Mesendoderm (in vitro differentiated cells): ENCODE results near the gene ISLR.

Experiments
- DNase-seq: peaks from one replicate; pipeline ENCODE4 v3.0.0; 2013
- H2AK5ac ChIP-seq: 2 replicates; pipeline ENCODE4 v1.6.1; 2013; ENCODE audit warnings: low read length, inconsistent platforms
- H2BK120ac ChIP-seq: 2 replicates; pipeline ENCODE4 v1.6.1; 2013; ENCODE audit warnings: low read depth, mild to moderate bottlenecking, low read length, moderate library complexity, mixed read lengths
- H2BK15ac ChIP-seq: replicated peaks from 2 replicates; pipeline ENCODE4 v1.6.1; 2013; ENCODE audit warnings: low read depth, mild to moderate bottlenecking, moderate library complexity
- H2BK5ac ChIP-seq: 2 replicates; pipeline ENCODE4 v1.6.1; 2013; ENCODE audit warnings: low read length, inconsistent platforms
- H3K18ac ChIP-seq: 2 replicates; pipeline ENCODE4 v1.6.1; 2013; ENCODE audit warnings: mild to moderate bottlenecking, low read length, mixed read lengths
- H3K23ac ChIP-seq: one replicate; pipeline ENCODE4 v1.6.1; 2013; ENCODE audit warnings: low read length
- H3K27ac ChIP-seq: 2 replicates; pipeline ENCODE4 v1.5.1; 2013; ENCODE audit warnings: low read depth, mild to moderate bottlenecking, inconsistent platforms, low read length, moderate library complexity
- H3K27me3 ChIP-seq: 2 replicates; pipeline ENCODE4 v1.6.1; 2013; ENCODE audit warnings: low read length, control low read depth, mild to moderate bottlenecking, inconsistent platforms; ENCODE audit not compliant: insufficient read depth, poor library complexity
- H3K36me3 ChIP-seq: 2 replicates; pipeline ENCODE4 v1.6.1; 2013; ENCODE audit warnings: low read length, inconsistent platforms; ENCODE audit not compliant: control insufficient read depth, insufficient read depth
- H3K4ac ChIP-seq: one replicate; pipeline ENCODE4 v1.6.1; 2013; ENCODE audit warnings: low read depth, mild to moderate bottlenecking, low read length, moderate library complexity
- H3K4me1 ChIP-seq: 2 replicates; pipeline ENCODE4 v1.6.1; 2013; ENCODE audit warnings: low read depth, low read length, inconsistent platforms; ENCODE audit not compliant: control insufficient read depth
- H3K4me2 ChIP-seq: 2 replicates; pipeline ENCODE4 v1.6.1; 2013; ENCODE audit warnings: low read length
- H3K4me3 ChIP-seq: 2 replicates; pipeline ENCODE4 v1.5.1; 2013; ENCODE audit warnings: mild to moderate bottlenecking, low read length
- H3K56ac ChIP-seq: one replicate; pipeline ENCODE4 v1.6.1; 2013; ENCODE audit warnings: low read length
- H3K79me1 ChIP-seq: 2 replicates; pipeline ENCODE4 v1.6.1; 2013; ENCODE audit warnings: low read length, inconsistent platforms
- H3K79me2 ChIP-seq: 2 replicates; pipeline ENCODE4 v1.6.1; 2013; ENCODE audit warnings: mild to moderate bottlenecking, low read length; ENCODE audit not compliant: control insufficient read depth, insufficient read depth
- H3K9ac ChIP-seq: 2 replicates; pipeline ENCODE4 v1.6.1; 2013; ENCODE audit warnings: low read length, inconsistent platforms
- H4K5ac ChIP-seq: one replicate; pipeline ENCODE4 v1.6.1; 2013; ENCODE audit warnings: low read length
- H4K8ac ChIP-seq: one replicate; pipeline ENCODE4 v1.6.1; 2013; ENCODE audit warnings: low read depth, mild to moderate bottlenecking, control low read depth, low read length, moderate library complexity
- WGBS: extraction: QIAGEN DNeasy Blood & Tissue Kit; methylation state at CpG from one replicate; pipeline ENCODE4 v1.1.7; 2013; ENCODE audit warnings: low lambda C conversion rate, missing lambda C conversion rate; ENCODE audit not compliant: insufficient coverage; ENCODE audit errors: extremely low coverage; 5-methylcytosine and 5-hydroxymethylcytosine counted together

The ISLR gene

DNA sequence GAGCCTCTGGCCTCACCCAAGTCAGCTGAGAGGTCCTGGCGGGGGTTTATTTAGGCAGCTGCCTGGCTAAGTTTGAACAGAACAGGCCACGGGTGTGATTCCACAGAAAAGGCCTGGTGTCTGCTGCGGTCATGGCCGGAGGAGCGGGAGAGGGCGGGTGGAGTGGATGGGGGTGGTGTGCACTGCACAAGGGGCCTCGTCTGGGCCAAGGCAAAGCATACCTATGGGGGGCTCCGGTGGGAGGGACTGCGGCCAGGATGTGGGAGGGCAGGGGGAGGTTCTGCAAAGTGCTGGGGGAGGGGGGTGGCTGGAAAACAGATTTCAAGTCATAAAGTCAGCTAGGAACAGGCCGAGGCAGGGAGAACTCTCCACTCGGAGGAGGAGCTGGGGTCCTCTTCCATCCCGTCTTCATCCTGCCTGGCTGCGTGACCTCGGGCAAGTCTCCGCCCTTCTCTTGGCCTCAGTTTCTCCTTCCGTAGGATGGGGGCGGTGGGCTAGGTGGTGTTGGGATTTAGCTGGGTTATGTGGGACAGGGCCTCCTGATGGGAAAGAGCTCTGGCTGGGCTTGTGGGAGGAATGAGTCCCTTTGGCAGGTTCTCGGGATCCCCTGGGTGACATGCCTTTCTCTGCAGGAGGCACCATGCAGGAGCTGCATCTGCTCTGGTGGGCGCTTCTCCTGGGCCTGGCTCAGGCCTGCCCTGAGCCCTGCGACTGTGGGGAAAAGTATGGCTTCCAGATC, 878 bp downstream of the ISLR start:
- H2BK120ac ChIP-seq: no peak overlapping the region
- no peak overlapping the region for H3K27ac ChIP-seq
- no peaks in the 10 kb centered on the region for H3K79me2 ChIP-seq
- peaks cover 8% of the 10 kb centered on the region for H3K4me1 ChIP-seq
- H3K9ac ChIP-seq: no peak overlapping the region
- no CpG with 5 or more reads among the region's 20 CpGs for WGBS
- no peak overlapping the region for H2AK5ac ChIP-seq
- no peaks in the 10 kb centered on the region for H3K36me3 ChIP-seq
- no peak overlapping the region for H4K5ac ChIP-seq
- peak overlapping the region; percentile 18 for H3K56ac ChIP-seq
- no peak overlapping the region for H2BK5ac ChIP-seq
- H3K23ac ChIP-seq: no peak overlapping the region
- H3K27me3 ChIP-seq: no peaks in the 10 kb centered on the region
- H3K4me3 ChIP-seq: no peak overlapping the region
- H3K79me1 ChIP-seq: no peaks in the 10 kb centered on the region
- no peak overlapping the region for H3K18ac ChIP-seq
- no peak overlapping the region for H4K8ac ChIP-seq
- H3K4ac ChIP-seq: no peak overlapping the region
- no peak overlapping the region for H2BK15ac ChIP-seq
- H3K4me2 ChIP-seq: no peak overlapping the region
- DNase-seq: no peak

GRCh38 chr15:74174958-74175253, 1.4 kb downstream of the ISLR start:
- Histone ChIP-seq H2BK5ac (no peak overlapping the region), H3K79me1 (no peaks in the 10 kb centered on the region), H4K8ac (no peak overlapping the region), H3K23ac (no peak overlapping the region), H2BK120ac (no peak overlapping the region), H3K4me3 (no peak overlapping the region), H3K4me1 (peaks cover 8% of the 10 kb centered on the region), H3K79me2 (no peaks in the 10 kb centered on the region), H4K5ac (no peak overlapping the region), H3K27me3 (no peaks in the 10 kb centered on the region), H3K18ac (no peak overlapping the region), H3K36me3 (no peaks in the 10 kb centered on the region), H3K9ac (no peak overlapping the region), H2BK15ac (no peak overlapping the region), H3K56ac (no peak overlapping the region), H2AK5ac (no peak overlapping the region), H3K4me2 (no peak overlapping the region), H3K4ac (no peak overlapping the region), H3K27ac (no peak overlapping the region)
- no CpG with 5 or more reads among the region's 14 CpGs for WGBS
- DNase-seq: no peak

GRCh38 chr15:74175271-74176191, 2.0 kb downstream of the ISLR start:
- Histone ChIP-seq H2AK5ac (no peak overlapping the region), H3K79me1 (no peaks in the 10 kb centered on the region), H4K8ac (no peak overlapping the region), H3K79me2 (no peaks in the 10 kb centered on the region), H3K56ac (no peak overlapping the region), H3K9ac (no peak overlapping the region), H3K18ac (no peak overlapping the region), H3K4me3 (no peak overlapping the region), H2BK5ac (no peak overlapping the region), H4K5ac (no peak overlapping the region), H2BK120ac (no peak overlapping the region), H3K23ac (no peak overlapping the region), H3K4ac (no peak overlapping the region), H3K36me3 (no peaks in the 10 kb centered on the region), H3K4me1 (peaks cover 8% of the 10 kb centered on the region), H3K4me2 (no peak overlapping the region), H3K27ac (no peak overlapping the region), H3K27me3 (no peaks in the 10 kb centered on the region), H2BK15ac (no peak overlapping the region)
- WGBS: no CpG with 5 or more reads among the region's 45 CpGs
- DNase-seq: no peak

- Histone ChIP-seq H3K4me2 (no peak overlapping the region), H3K4ac (no peak overlapping the region), H3K79me1 (no peaks in the 10 kb centered on the region), H4K5ac (no peak overlapping the region), H3K56ac (peak overlapping the region; percentile 17), H3K23ac (no peak overlapping the region), H3K27me3 (no peaks in the 10 kb centered on the region), H3K4me3 (no peak overlapping the region), H3K27ac (no peak overlapping the region), H3K4me1 (peaks cover 8% of the 10 kb centered on the region), H2BK120ac (no peak overlapping the region), H3K79me2 (no peaks in the 10 kb centered on the region), H3K18ac (no peak overlapping the region), H2AK5ac (no peak overlapping the region), H2BK15ac (no peak overlapping the region), H2BK5ac (no peak overlapping the region), H3K9ac (no peak overlapping the region), H3K36me3 (no peaks in the 10 kb centered on the region), H4K8ac (no peak overlapping the region)
- no CpG with 5 or more reads among the region's 10 CpGs for WGBS
- peak; percentile 72 for DNase-seq
These were observed 3.0 kb downstream of the ISLR start for GRCh38 chr15:74176262-74177214.

DNA sequence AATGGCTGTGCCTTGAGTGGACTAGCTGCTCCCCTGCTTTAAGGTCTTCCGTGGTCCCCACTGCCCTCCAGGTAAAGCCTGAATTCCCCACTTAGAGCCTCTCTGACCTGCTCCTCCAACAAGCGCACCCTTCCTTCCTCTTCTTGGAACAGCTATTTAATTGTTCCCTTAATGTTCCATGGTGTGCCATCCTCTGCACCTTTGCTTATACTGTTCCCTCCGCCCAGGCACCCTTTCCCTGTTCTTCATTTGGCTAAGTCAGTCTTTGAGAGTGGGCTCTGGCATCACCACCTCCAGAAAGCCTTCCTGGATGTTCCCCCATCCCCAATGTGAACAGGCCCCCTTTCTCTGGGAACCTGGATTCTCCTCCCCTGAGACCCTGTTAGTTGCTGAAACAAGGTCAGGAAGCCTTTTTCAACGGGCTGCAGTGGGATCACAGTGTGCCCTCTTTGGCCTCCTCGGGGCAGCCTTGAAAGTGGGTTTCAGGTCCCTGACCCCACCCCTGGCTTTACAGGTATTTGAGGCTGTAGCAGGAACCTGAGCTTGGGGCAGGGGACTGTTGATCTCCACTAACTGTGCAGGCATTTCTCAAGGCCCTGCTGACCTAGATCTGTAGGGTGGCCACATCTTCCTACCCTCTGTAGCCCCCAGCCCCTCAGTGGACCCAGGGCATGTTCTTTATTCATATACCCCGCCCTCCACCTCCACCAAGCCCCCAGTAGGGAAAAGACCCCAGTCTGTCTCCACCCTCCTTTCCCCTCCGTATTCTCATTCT, 5.0 kb downstream of the ISLR start:
- H3K4me2 ChIP-seq: no peak overlapping the region
- no peak overlapping the region for H2BK5ac ChIP-seq
- DNase-seq: no peak
- no peaks in the 10 kb centered on the region for H3K79me2 ChIP-seq
- H3K36me3 ChIP-seq: no peaks in the 10 kb centered on the region
- H3K4me3 ChIP-seq: no peak overlapping the region
- no peak overlapping the region for H3K56ac ChIP-seq
- no peak overlapping the region for H4K8ac ChIP-seq
- WGBS: no CpG with 5 or more reads among the region's 7 CpGs
- no peak overlapping the region for H4K5ac ChIP-seq
- H3K4me1 ChIP-seq: peaks cover 3% of the 10 kb centered on the region
- H3K27me3 ChIP-seq: no peaks in the 10 kb centered on the region
- H2AK5ac ChIP-seq: no peak overlapping the region
- no peak overlapping the region for H2BK15ac ChIP-seq
- no peak overlapping the region for H3K9ac ChIP-seq
- no peak overlapping the region for H3K18ac ChIP-seq
- no peaks in the 10 kb centered on the region for H3K79me1 ChIP-seq
- no peak overlapping the region for H2BK120ac ChIP-seq
- H3K23ac ChIP-seq: no peak overlapping the region
- H3K27ac ChIP-seq: no peak overlapping the region
- H3K4ac ChIP-seq: no peak overlapping the region
